HG03175 (cell line): ENCODE measurements around the gene FUNDC2.
"Not testable (repeated sequence)": the region's sequence is repeated elsewhere in the genome, so short reads cannot be mapped to it uniquely, and the experiment has no call there.

Experiments used
- ATAC-seq: cut with Tn5 transposase; IDR thresholded peaks from one replicate; pipeline ENCODE4 v1.9.1; 2021; ENCODE audit warnings: mild to moderate bottlenecking, moderate library complexity; ENCODE audit not compliant: unreplicated experiment

FUNDC2 gene

GRCh38 chrX:155026727-155027508, at the start of gene FUNDC2:
TSS of gene FUNDC2 (plus strand) at chrX:155026844. CDS start at chrX:155026939, 95 bp downstream.
- peak; percentile 91 for ATAC-seq

- no peak for ATAC-seq
Measured at GRCh38 chrX:154979629-154980028, 47.0 kb upstream of the FUNDC2 start.

GRCh38 chrX:154980330-154981115, 46.1 kb upstream of the FUNDC2 start:
- ATAC-seq: peak; percentile 96

- no peak for ATAC-seq
Measured at GRCh38 chrX:154981116-154981411, 45.6 kb upstream of the FUNDC2 start.

- ATAC-seq: no peak
Measured at GRCh38 chrX:154986826-154987575, 39.6 kb upstream of the FUNDC2 start.

GRCh38 chrX:154987940-154988339, 38.7 kb upstream of the FUNDC2 start:
- ATAC-seq: no peak

- no peak for ATAC-seq
Measured at GRCh38 chrX:154988719-154989118, 37.9 kb upstream of the FUNDC2 start.

GRCh38 chrX:154990496-154990895, 36.1 kb upstream of the FUNDC2 start:
- ATAC-seq: no peak

- no peak for ATAC-seq
Measured at GRCh38 chrX:154991039-154991438, 35.6 kb upstream of the FUNDC2 start.

GRCh38 chrX:154991476-154991875, 35.2 kb upstream of the FUNDC2 start:
- ATAC-seq: no peak

GRCh38 chrX:154998204-154998880, 28.3 kb upstream of the FUNDC2 start:
- ATAC-seq: no peak

- no peak for ATAC-seq
Measured at GRCh38 chrX:155000841-155001240, 25.8 kb upstream of the FUNDC2 start.

GRCh38 chrX:155001873-155002272, 24.8 kb upstream of the FUNDC2 start:
- no peak for ATAC-seq

- no peak for ATAC-seq
Measured at GRCh38 chrX:155005190-155005589, 21.5 kb upstream of the FUNDC2 start.

GRCh38 chrX:155006379-155006778, 20.3 kb upstream of the FUNDC2 start:
- ATAC-seq: not testable (repeated sequence)

- not testable (repeated sequence) for ATAC-seq
Measured at GRCh38 chrX:155006913-155007671, 19.6 kb upstream of the FUNDC2 start.

GRCh38 chrX:155008578-155008977, 18.1 kb upstream of the FUNDC2 start:
- not testable (repeated sequence) for ATAC-seq

GRCh38 chrX:155009994-155010472, 16.6 kb upstream of the FUNDC2 start:
- ATAC-seq: no peak

GRCh38 chrX:155020591-155020990, 6.1 kb upstream of the FUNDC2 start:
- ATAC-seq: no peak

GRCh38 chrX:155022585-155022984, 4.1 kb upstream of the FUNDC2 start, which contains the start of gene F8:
TSS of gene F8 (minus strand) at chrX:155022723. CDS start at chrX:155022552, 171 bp downstream.
- no peak for ATAC-seq
